AG04450 (cell line): ENCODE measurements around the gene ADAM22. TPM values are rescaled to one million over a fixed set of nuclear protein-coding genes. Genes with fewer than 3 reads are reported as not detected.

Experiments used
- CTCF ChIA-PET: fragments of 300-600, 350-600 bp; formaldehyde crosslinking; extraction: SDS; loops from one replicate; lab custom pipeline; 2022; ENCODE audit warnings: antibody characterized with exemption, inconsistent platforms; lab: Charles Lee
- POLR2A ChIA-PET: fragments of 350-600 bp; formaldehyde crosslinking; extraction: SDS; loops from one replicate; lab custom pipeline; 2021; ENCODE audit warnings: antibody characterized with exemption, inconsistent platforms; lab: Yijun Ruan, JAX
- DNase-seq: peaks from one replicate; pipeline ENCODE4 v3.0.0-alpha.2; 2011; ENCODE audit warnings: low read depth, low spot score
- H3K27ac ChIP-seq: one replicate; pipeline ENCODE4 v1.5.1; 2012; ENCODE audit warnings: low read depth, low read length, control low read depth
- H3K27me3 ChIP-seq: one replicate; pipeline ENCODE4 v1.6.0; 2012; ENCODE audit warnings: low read length; ENCODE audit not compliant: control insufficient read depth, insufficient read depth
- H3K4me3 ChIP-seq: 2 replicates; pipeline ENCODE4 v1.5.1; 2011; ENCODE audit warnings: mild to moderate bottlenecking, low read depth, low read length, control low read depth
- H3K9me3 ChIP-seq: 2 replicates; pipeline ENCODE4 v1.5.1; 2012; ENCODE audit warnings: low read length; ENCODE audit not compliant: control insufficient read depth, insufficient read depth
- CTCF ChIP-seq: IDR thresholded peaks from 2 replicates; pipeline ENCODE4 v1.5.1; 2011; ENCODE audit warnings: low read depth, low read length, control low read depth, inconsistent platforms
- polyA plus RNA-seq: library from polyadenylated mRNA; depleted of rRNA; stranded (reverse); fragments of >200 nt; gene quantifications from 2 replicates; pipeline ENCODE4 v1.2.3, GENCODE V29; 2011

Gene ADAM22
- polyA plus RNA-seq, 1 experiment = 0.33 TPM

GRCh38 chr7:88009651-88010050 lies 75.6 kb downstream of the ADAM22 start:
- no peak for DNase-seq
- ChIA-PET POLR2A (no interaction called here), CTCF (no interaction called here)
- Histone ChIP-seq H3K4me3 (no peak overlapping the region), H3K27me3 (no peaks in the 10 kb centered on the region), H3K27ac (no peak overlapping the region), H3K9me3 (no peaks in the 10 kb centered on the region)
- TF ChIP-seq CTCF = no peak

GRCh38 chr7:88012086-88012485 lies 78.0 kb downstream of the ADAM22 start:
- no peaks in the 10 kb centered on the region for H3K27me3 ChIP-seq
- CTCF ChIA-PET = interaction anchor here (0.6 kb wide), 1 partner anchor 381 kb away, joined by 3 read pairs; no protein-coding TSS in a partner anchor
- no peak overlapping the region for H3K27ac ChIP-seq
- no peaks in the 10 kb centered on the region for H3K9me3 ChIP-seq
- DNase-seq = no peak
- POLR2A ChIA-PET = no interaction called here
- H3K4me3 ChIP-seq = no peak overlapping the region
- TF ChIP-seq CTCF = no peak

- no peak for DNase-seq
- Histone ChIP-seq H3K9me3 (no peaks in the 10 kb centered on the region), H3K27ac (no peak overlapping the region), H3K4me3 (no peak overlapping the region), H3K27me3 (no peaks in the 10 kb centered on the region)
- CTCF ChIA-PET = no interaction called here
- POLR2A ChIA-PET = no interaction called here
- TF ChIP-seq CTCF = no peak
Measured at GRCh38 chr7:88013981-88014380, 79.9 kb downstream of the ADAM22 start.

- no peak for DNase-seq
- Histone ChIP-seq H3K9me3 (no peaks in the 10 kb centered on the region), H3K27me3 (no peaks in the 10 kb centered on the region), H3K27ac (no peak overlapping the region), H3K4me3 (no peak overlapping the region)
- ChIA-PET POLR2A (no interaction called here), CTCF (no interaction called here)
- TF ChIP-seq CTCF = no peak
Measured at GRCh38 chr7:88014581-88014980, 80.5 kb downstream of the ADAM22 start.

GRCh38 chr7:88015309-88015708 lies 81.3 kb downstream of the ADAM22 start:
- H3K9me3 ChIP-seq = no peaks in the 10 kb centered on the region
- H3K27ac ChIP-seq = no peak overlapping the region
- CTCF ChIA-PET = no interaction called here
- POLR2A ChIA-PET = no interaction called here
- no peak overlapping the region for H3K4me3 ChIP-seq
- no peak for DNase-seq
- H3K27me3 ChIP-seq = no peaks in the 10 kb centered on the region
- no peak for TF ChIP-seq CTCF
